ENCODE results near the gene CNTFR.

- TF ChIP-seq PKNOX1 (IDR thresholded peaks at IDR 0.05) (no peak), HDGF (IDR thresholded peaks at IDR 0.05; ENCODE audit: borderline replicate concordance) (no peak), TARDBP (IDR thresholded peaks at IDR 0.05) (no peak), BHLHE40 (IDR thresholded peaks at IDR 0.05; ENCODE audit: borderline replicate concordance) (no peak), ELF4 (IDR thresholded peaks at IDR 0.05) (no peak), FOXA1 (IDR thresholded peaks at IDR 0.05) (no peak), FOXM1 (IDR thresholded peaks at IDR 0.05; ENCODE audit: borderline replicate concordance) (no peak), SUZ12 (IDR thresholded peaks at IDR 0.05) (no peak)
Measured at GRCh38 chr9:34576597-34577399, 12.7 kb downstream of the CNTFR start.
